Hematopoietic multipotent progenitor cell treated with erythropoietin and hydrocortisone succinate and interleukin-3 and kit ligand, for 4 days (in vitro differentiated cells): Measurements from ENCODE around the gene ARHGEF39.

Experiments used
- DNase-seq: peaks from one replicate; pipeline ENCODE4 v3.0.0-alpha.2; 2015

The ARHGEF39 gene

GRCh38 chr9:35664531-35665470, at the start of gene ARHGEF39:
TSS of gene ARHGEF39 (minus strand) at chr9:35665195. CDS start at chr9:35665169, 26 bp downstream.
- peak; percentile 92 for DNase-seq

- DNase-seq: no peak
Observed at GRCh38 chr9:35714123-35714522, 49.1 kb upstream of the ARHGEF39 start.

GRCh38 chr9:35713578-35713977, 48.6 kb upstream of the ARHGEF39 start:
- no peak for DNase-seq

- DNase-seq: no peak
Observed at GRCh38 chr9:35712762-35713400, 47.9 kb upstream of the ARHGEF39 start.

GRCh38 chr9:35711501-35712428, 46.8 kb upstream of the ARHGEF39 start:
- no peak for DNase-seq

- no peak for DNase-seq
Observed at GRCh38 chr9:35710818-35711500, 46.0 kb upstream of the ARHGEF39 start.

GRCh38 chr9:35708146-35708545, 43.2 kb upstream of the ARHGEF39 start:
- no peak for DNase-seq

- DNase-seq: no peak
Observed at GRCh38 chr9:35706951-35707350, 42.0 kb upstream of the ARHGEF39 start.

GRCh38 chr9:35705836-35706430, 40.9 kb upstream of the ARHGEF39 start:
- no peak for DNase-seq

GRCh38 chr9:35705372-35705771, 40.4 kb upstream of the ARHGEF39 start:
- DNase-seq: no peak

- no peak for DNase-seq
Observed at GRCh38 chr9:35703906-35704672, 39.1 kb upstream of the ARHGEF39 start.

GRCh38 chr9:35702696-35703095, 37.7 kb upstream of the ARHGEF39 start:
- no peak for DNase-seq

- DNase-seq: no peak
Observed at GRCh38 chr9:35700942-35701341, 35.9 kb upstream of the ARHGEF39 start.

GRCh38 chr9:35700031-35700430, 35.0 kb upstream of the ARHGEF39 start:
- DNase-seq: no peak

- DNase-seq: no peak
Observed at GRCh38 chr9:35698231-35698630, 33.2 kb upstream of the ARHGEF39 start.

- DNase-seq: no peak
Observed at GRCh38 chr9:35697486-35697885, 32.5 kb upstream of the ARHGEF39 start.

- peak; percentile 75 for DNase-seq
Observed at GRCh38 chr9:35696520-35697215, 31.7 kb upstream of the ARHGEF39 start.

GRCh38 chr9:35695943-35696401, 31.0 kb upstream of the ARHGEF39 start:
- no peak for DNase-seq

- no peak for DNase-seq
Observed at GRCh38 chr9:35691757-35692301, 26.8 kb upstream of the ARHGEF39 start.

GRCh38 chr9:35691334-35691650, 26.3 kb upstream of the ARHGEF39 start:
- no peak for DNase-seq
